ELR (cell line): ENCODE measurements around the gene RDH5.

Source experiments
- DNase-seq: peaks from one replicate; pipeline ENCODE4 v3.0.0-alpha.2; 2015; ENCODE audit warnings: low read depth

The RDH5 gene, protein sequence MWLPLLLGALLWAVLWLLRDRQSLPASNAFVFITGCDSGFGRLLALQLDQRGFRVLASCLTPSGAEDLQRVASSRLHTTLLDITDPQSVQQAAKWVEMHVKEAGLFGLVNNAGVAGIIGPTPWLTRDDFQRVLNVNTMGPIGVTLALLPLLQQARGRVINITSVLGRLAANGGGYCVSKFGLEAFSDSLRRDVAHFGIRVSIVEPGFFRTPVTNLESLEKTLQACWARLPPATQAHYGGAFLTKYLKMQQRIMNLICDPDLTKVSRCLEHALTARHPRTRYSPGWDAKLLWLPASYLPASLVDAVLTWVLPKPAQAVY

DNA sequence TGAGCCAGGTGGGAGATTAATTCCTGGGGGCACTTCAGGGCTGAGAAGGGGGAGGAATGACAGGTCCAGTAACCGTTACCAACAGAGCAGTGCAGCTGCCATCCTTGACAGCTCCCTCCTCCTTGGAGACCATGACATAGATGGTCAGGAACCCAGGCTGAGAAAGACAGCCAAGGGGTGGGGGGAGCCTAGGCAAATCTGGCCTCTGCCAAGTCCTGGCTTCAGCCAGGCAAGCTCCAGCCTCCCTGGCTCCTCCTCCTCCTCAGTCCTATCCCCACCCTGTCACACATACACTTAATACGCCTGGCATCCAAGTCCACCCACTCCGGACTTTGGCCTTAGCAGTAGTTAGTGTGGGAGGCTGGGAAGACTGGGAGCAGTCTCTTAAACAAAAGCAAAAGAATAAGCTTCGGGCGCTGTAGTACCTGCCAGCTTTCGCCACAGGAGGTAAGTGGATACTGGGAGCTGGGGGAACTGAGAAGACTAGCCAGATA, at the start of gene RDH5:
Gene RDH5, plus strand, starts transcription at position 323 of the 494 bp plus-strand sequence. CDS start 792 bp downstream, outside the sequence.
- peak; percentile 49 for DNase-seq

DNA sequence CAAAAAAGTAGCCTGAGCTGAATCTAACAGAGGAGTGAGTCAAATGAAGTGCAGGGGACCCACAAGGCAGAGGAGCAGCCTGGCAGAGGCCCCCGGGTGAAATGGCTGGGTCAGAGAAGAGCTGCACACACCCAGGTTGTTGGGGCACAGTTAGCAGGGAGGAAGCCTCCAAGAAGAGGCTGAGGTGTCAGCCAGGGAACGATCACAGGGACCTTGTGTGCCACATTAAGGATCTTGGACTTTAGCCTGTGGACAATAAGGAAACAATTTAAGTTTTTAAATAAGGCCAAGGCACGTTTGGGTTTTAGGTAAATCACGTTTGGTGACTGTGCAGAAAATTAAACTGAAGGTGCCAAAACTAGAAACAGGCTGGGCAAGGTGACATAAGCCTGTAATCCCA, 48.4 kb upstream of the RDH5 start:
- DNase-seq = no peak

GRCh38 chr12:55673638-55674037, 46.6 kb upstream of the RDH5 start:
- no peak for DNase-seq

DNA sequence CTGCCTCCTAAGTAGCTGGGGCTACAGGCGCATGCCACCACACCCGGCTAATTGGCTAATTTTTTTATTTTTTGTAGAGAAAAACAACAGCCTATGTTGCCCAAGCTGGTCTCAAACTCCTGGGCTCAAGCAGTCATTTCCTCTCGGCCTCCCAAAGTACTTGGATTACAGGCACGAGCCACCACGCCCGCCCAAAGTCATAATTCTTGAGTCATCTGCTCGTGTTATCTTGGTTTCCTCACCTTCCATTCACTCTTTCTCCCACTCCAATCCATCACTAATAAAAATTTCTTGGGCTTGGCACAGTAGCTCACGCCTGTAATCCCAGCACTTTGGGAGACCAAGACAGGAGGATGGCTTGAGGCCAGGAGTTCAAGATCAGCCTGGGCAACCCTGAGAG, 44.5 kb upstream of the RDH5 start:
- DNase-seq = no peak

DNA sequence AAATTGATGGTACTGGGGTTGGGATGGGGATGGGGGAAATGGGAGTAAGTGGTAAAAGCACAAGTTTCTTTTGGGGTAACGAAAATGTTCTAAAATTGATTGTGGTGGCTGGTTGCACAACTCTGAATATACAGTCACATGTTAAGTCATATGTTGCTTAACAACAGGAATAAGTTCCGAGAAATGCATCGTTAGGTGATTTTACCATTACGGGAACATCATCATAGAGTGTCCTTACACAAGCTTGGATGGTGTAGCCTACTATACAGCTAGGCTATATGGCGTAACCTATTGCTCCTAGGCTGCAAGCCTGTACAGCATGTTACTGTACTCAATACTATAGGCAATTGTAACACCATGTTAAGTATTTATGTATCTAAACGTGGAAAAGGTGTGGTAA, 43.5 kb upstream of the RDH5 start:
- no peak for DNase-seq

DNA sequence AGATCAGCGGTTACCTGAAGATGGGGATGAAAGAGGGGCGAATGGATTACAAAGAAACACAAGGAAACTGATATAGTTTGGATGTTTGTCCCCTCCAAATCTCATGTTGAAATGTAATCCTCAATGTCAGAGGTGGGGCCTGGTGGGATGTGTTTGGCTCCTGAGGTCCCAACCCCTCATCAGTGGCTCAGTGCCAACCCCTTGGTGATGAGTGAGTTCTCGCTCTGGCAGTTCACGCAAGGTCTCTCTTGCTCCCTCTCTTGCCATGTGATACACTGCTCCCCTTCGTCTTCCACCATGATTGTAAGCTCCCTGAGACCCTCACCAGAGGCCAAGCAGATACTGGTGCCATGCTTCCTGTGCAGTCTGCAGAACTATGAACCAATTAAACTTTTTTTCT, 40.5 kb upstream of the RDH5 start:
- DNase-seq = no peak

GRCh38 chr12:55681142-55682077, 38.8 kb upstream of the RDH5 start:
- peak; percentile 71 for DNase-seq

GRCh38 chr12:55682087-55682796, 38.0 kb upstream of the RDH5 start:
- no peak for DNase-seq

GRCh38 chr12:55683676-55684075, 36.5 kb upstream of the RDH5 start:
- DNase-seq = no peak

DNA sequence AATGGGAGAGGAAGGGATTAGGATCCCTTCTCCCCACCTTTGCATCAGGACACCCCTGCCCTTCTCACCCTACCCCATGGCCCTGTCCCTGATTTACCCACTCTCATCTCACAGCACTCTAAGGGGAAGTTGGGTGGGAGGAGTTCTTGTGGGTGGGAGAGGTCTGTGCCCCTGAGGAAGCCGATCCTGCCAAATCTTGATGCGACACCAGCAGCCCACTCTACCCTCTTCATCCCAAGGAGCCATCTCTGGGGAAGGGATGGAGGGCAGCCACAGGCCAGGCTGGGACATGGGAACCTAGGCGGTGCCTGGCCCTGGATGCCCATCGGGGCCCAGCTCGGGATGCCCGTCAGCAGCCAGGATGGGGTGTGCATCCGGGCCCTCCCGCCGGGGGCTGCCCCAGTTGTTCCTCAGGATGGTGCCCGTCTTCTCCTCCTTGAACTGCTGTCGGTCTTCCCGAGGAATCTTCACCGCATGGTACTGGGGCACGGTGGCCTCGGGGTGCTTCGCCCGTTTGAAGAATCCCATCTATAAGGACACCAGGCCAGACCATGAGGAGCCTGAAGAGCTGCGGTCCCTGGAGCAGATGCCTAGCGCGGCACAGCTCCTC, 35.3 kb upstream of the RDH5 start:
- DNase-seq = no peak

GRCh38 chr12:55685671-55686070, 34.5 kb upstream of the RDH5 start:
- no peak for DNase-seq

- DNase-seq = no peak
Measured at GRCh38 chr12:55686366-55687010, 33.7 kb upstream of the RDH5 start.

GRCh38 chr12:55687746-55688145, 32.4 kb upstream of the RDH5 start:
- DNase-seq = no peak

DNA sequence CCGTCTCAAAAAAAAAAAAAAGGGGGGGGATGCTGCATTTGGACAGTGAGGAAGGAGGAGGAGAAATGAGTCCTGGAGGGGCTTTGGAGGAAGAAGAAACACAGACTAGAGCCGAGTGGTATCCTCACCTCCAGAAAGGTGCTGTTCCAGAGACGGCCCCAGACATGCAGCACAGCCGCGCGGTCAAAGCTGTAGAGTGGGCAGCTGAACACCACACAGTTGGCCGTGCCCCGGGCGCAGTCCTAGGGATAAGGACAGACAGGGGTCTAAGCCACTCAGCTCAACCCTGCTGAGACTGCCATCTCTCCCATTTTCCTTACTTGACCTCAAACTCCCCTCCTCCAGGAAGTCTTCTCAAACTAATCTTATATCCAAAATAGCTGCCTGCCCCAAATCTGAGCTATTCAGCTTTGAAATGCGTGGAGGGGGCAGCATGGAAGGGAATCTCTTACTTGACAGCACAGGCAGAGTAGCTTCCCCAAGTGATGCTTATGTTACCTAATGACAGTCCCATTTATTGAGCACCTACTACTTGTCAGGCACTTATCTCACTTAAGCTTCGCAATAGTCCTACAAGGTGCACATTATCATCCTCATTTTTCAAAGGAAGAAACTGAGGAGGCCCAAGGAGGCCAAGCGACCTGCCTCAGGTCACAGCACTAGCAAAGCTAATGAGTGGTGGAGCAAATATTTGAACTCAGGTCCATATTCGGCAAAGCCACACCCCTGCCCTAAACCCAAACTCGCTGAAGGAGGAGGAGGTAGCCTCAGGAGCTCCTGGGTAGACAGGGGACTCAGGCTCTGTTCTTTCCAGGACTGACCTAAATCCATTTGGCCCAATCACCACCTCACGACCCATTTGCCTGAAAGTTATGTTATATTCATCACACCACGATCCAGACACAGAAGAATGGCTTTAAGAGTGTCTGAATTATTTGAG, 31.2 kb upstream of the RDH5 start:
- no peak for DNase-seq

GRCh38 chr12:55692631-55693322, 27.4 kb upstream of the RDH5 start:
- DNase-seq = no peak

DNA sequence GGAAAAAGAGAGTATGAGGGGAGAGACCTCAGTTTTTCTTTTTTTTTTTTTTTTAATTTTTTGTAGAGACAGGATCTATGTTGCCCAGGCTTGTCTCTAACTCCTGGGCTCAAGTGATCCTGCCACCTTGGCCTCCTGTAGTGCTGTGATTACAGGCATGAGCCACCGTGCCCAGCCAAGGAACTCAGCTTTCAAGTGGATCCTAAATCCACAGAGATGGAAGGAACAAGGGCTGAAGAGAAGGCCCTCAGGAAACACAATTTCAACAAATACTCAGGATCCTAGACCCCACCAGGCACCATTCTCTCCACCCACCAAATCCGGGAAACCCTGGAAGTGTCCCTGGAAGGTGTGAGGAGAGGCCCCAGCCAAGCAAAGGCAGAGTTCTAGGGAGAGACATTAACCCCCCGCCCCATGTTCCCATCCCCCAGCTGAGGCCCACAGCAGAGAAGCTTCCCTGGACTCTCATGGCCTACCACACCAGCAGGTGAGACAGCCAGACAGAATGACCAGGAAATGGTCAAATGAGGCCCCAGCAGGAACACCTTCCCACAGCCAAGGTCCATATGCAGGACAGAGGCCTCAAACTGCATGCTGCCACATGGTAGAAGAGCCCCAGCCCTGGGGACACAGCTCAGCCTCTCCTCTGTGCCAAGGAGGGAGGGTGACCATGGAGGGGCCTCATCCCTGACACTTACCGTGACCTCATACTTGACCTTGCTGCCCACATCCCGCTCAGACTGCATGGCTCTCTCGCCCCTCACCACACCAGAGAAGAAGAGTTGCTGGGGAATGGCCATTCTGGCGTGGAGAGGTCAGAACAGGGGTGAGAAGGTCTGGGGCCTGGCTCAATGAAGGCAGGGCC, 26.6 kb upstream of the RDH5 start:
- DNase-seq = no peak

- no peak for DNase-seq
Measured at GRCh38 chr12:55694188-55694515, 26.0 kb upstream of the RDH5 start.

DNA sequence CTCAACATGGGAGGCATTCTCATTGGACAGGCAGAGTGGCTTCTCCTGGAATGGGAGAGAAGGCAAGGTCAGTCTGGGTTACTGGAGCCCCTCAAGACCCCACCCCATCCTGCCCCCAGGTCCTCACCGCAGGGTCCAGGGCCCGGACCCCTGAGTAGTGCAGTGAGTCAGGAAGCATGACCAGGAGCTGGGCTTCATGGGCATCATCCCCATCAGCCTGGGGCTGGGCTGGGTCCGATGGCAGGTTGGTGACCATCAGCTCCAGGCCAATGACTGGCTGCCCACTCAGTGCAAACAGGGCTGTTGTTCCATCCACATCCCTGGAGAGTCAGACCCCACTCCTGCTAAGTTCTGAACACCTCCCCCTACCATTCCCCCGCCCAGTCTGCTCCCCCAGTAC, 25.5 kb upstream of the RDH5 start:
- no peak for DNase-seq

- no peak for DNase-seq
Measured at GRCh38 chr12:55695349-55695748, 24.8 kb upstream of the RDH5 start.
